ENCODE data around the gene DPP6. TPM values are rescaled to one million over a fixed set of nuclear protein-coding genes. Genes with fewer than 3 reads are reported as not detected.

The DPP6 gene
- total RNA-seq, 1 donor from 2014 or later = 1.2 TPM

DNA sequence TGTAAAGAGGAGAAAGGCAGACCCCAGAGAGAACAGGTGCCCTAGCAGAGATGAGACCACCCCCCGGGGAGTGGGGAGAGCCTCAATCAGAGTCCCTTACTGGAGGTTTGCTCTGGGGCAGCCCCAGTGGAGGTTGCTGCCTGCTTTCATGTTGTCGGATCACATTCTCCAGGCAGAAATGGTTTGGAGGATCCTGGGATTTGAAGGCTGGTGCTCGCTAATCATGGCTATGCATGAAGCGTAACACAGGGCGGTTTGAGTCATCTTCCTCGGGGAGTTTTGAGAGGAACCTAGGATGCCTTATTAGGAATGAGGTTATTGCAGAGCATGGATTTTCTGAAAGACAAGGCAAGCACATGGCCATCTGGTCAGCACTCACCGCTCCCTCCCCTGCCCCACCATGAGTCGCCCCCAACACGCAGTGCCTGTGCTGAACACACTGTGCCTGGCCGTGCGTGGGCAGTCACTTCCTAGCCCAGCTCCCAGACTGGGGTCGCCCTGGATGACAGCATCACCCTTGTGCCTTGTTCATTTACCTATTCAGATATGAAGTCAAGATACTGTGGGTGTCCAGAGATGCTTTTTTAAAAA lies 319.9 kb downstream of the DPP6 start:
- no peak overlapping the region for H3K4me3 ChIP-seq (ENCODE audit: low read depth, low read length)
- TF ChIP-seq, protein P1, sequence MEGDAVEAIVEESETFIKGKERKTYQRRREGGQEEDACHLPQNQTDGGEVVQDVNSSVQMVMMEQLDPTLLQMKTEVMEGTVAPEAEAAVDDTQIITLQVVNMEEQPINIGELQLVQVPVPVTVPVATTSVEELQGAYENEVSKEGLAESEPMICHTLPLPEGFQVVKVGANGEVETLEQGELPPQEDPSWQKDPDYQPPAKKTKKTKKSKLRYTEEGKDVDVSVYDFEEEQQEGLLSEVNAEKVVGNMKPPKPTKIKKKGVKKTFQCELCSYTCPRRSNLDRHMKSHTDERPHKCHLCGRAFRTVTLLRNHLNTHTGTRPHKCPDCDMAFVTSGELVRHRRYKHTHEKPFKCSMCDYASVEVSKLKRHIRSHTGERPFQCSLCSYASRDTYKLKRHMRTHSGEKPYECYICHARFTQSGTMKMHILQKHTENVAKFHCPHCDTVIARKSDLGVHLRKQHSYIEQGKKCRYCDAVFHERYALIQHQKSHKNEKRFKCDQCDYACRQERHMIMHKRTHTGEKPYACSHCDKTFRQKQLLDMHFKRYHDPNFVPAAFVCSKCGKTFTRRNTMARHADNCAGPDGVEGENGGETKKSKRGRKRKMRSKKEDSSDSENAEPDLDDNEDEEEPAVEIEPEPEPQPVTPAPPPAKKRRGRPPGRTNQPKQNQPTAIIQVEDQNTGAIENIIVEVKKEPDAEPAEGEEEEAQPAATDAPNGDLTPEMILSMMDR (conservative IDR thresholded peaks at IDR 0.05; ENCODE audit: low read depth, low read length) = no peak
- DNase-seq (ENCODE audit: low read depth) = no peak

DNA sequence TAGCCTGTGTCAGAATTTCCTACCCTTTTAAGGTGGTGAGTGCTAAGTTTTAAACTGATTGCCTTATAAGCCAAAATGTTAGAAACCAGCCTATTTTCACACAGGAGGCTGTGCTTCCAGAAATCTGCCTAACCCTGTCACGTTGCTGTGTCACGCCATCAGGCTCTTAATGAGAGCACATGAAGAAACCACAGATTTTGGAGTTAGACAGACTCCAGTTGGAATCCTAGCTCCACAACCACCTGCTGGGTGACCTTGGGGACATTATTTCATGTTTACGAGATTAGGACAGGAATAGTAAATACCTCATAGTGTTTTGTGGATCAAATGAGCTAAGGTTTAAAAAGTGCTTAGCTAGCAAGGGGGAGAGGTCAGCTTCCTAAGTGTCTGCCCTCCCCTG lies 321.8 kb downstream of the DPP6 start:
- TF ChIP-seq, protein P1 (conservative IDR thresholded peaks at IDR 0.05; ENCODE audit: low read depth, low read length) = no peak
- no peak overlapping the region for H3K4me3 ChIP-seq (ENCODE audit: low read depth, low read length)
- DNase-seq (ENCODE audit: low read depth) = no peak

DNA sequence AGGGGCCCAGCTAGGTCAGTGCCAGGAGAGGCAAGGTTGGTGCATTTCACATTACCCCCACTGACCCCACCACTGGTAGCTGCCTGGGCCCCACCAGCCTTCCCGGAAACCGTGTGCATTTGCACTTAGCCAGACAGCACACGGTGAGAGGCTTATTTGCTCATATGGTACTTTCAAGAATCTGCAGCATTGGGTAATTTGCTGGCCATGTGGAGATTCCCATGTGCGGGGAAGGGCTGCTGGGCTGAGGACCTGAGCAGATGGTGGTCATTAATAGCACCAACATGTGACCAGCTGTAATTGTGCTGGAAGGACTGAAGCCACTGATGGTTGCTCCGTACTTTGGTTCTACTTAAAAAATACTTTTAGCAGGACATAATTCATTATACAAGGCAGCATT lies 323.8 kb downstream of the DPP6 start:
- no peak for DNase-seq (ENCODE audit: low read depth)
- H3K4me3 ChIP-seq (ENCODE audit: low read depth, low read length) = no peak overlapping the region
- TF ChIP-seq, protein P1 (conservative IDR thresholded peaks at IDR 0.05; ENCODE audit: low read depth, low read length) = no peak

DNA sequence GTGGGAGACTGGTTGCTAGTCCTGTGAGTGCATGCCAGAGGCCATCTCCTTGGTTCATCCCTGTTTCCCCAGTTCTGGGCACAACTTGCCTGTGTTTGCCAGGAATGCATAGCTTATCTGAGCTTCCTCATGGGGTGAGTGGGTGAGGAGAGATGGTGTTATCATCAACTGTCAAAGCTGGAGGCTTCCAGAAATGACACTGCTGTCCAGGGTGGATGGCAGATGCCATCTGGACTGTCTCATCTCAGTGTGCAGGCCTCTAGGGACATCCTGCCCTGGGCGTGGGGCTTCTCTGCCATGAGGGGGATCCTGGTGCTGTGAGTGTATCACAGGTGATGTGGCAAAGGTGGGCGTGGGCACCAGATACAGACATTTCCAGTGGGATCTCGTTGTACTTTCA lies 328.6 kb downstream of the DPP6 start:
- no peak overlapping the region for H3K4me3 ChIP-seq (ENCODE audit: low read depth, low read length)
- no peak for DNase-seq (ENCODE audit: low read depth)
- TF ChIP-seq, protein P1 (conservative IDR thresholded peaks at IDR 0.05; ENCODE audit: low read depth, low read length) = no peak

DNA sequence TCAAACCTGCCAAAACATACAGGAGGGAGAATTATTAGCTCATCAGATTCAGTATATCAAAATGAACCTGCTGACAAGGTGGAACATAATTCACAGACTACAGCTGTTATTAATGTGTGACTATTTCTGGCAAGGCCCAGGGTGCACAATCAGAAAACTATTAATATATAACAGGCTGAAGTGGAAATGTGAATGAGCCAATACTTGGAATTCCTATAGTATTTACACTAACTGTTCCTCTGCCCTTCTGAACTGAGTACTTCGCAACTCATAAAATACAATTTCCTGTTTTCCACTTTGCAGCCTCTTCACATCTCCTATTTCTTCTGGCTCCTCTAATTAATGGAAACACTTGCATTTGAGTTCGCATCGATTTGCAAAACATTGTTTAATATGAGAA lies 330.8 kb downstream of the DPP6 start:
- H3K4me3 ChIP-seq (ENCODE audit: low read depth, low read length) = no peak overlapping the region
- TF ChIP-seq, protein P1 (conservative IDR thresholded peaks at IDR 0.05; ENCODE audit: low read depth, low read length) = no peak
- DNase-seq (ENCODE audit: low read depth) = no peak

DNA sequence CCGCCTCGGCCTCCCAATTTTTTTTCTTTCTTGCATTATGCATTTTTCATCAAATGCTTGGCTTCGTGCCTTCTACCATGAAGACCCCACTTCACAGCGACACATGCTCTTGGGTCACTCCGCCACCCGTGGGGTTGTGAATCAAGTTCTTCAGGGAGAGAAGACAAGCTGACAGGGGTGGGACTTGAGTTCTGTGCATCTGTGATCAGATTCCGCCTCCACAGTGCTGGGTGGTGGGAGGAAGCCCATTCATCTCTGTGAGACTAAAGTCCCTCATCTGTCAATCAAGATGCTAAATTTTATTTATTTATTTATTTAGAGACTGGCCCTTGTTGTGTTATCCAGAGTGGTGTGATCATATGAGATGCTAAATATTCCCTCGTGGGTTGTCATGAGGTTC lies 333.0 kb downstream of the DPP6 start:
- TF ChIP-seq, protein P1 (conservative IDR thresholded peaks at IDR 0.05; ENCODE audit: low read depth, low read length) = no peak

DNA sequence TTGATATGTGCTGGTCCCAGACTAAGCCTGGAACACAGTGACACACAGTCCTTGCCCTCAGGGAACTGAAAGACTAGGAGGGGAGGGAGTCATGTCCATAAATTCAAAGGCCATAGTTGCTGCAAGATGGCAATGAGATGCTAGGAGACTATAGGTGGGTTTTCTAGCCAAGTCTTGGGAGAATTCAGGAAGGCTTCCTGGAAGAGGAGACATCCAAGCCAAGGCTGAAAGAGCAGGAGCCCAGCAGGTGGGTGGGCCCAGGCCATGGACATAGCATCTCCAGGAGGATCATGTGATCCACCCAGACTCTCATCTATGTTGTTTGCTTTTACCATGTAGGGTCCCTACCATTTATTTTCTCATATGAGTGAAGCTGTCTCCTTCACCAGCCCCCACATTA lies 335.1 kb downstream of the DPP6 start:
- H3K4me3 ChIP-seq (ENCODE audit: low read depth, low read length) = no peak overlapping the region
- TF ChIP-seq, protein P1 (conservative IDR thresholded peaks at IDR 0.05; ENCODE audit: low read depth, low read length) = no peak
- no peak for DNase-seq (ENCODE audit: low read depth)

More for the DNA sequence above, 333.0 kb downstream of the DPP6 start:
- no peak for DNase-seq (ENCODE audit: low read depth)
- no peak overlapping the region for H3K4me3 ChIP-seq (ENCODE audit: low read depth, low read length)
